GM23338 (cell line): ENCODE measurements around the gene RIMS3.

Experiments
- CTCF ChIP-seq, 2 experiments: fragments of 200-600 bp in 1 of 2; sonication (generic) in 1 of 2; conservative IDR thresholded peaks; 2 replicates each; pipeline versions ENCODE4 v1.5.1 to v1.6.1; 2016 to 2017; ENCODE audit warnings: antibody characterized with exemption in 2 of 2, low read depth in 2 of 2, mild to moderate bottlenecking in 2 of 2, moderate library complexity in 1 of 2
- EZH2 ChIP-seq: fragments of 200-600 bp; sonication (generic); IDR thresholded peaks from one replicate; pipeline ENCODE4 v1.8.0; 2017; ENCODE audit warnings: antibody characterized with exemption, mild to moderate bottlenecking, low read depth; ENCODE audit not compliant: unreplicated experiment
- REST ChIP-seq: IDR thresholded peaks from one replicate; pipeline ENCODE4 v1.6.1; 2018; ENCODE audit warnings: antibody characterized with exemption; ENCODE audit not compliant: unreplicated experiment
- ZNF331 ChIP-seq: fragments of 250-450 bp; sonication (Bioruptor Pico); IDR thresholded peaks from 2 replicates; pipeline ENCODE4 v1.5.0; 2020; ENCODE audit warnings: low read depth, mild to moderate bottlenecking, moderate library complexity

GRCh38 chr1:40621821-40622450, 43.5 kb downstream of the RIMS3 start:
- TF ChIP-seq CTCF (conservative IDR thresholded peaks at IDR 0.05; ENCODE audit: low read depth in 2 of 2) (no peak), EZH2 (no peak), REST (no peak), ZNF331 (CRISPR knock-in tag) (no peak)
